Calu3 (cell line): ENCODE measurements around the gene VAX1. TPM values are rescaled to one million over a fixed set of nuclear protein-coding genes. Genes with fewer than 3 reads are reported as not detected.
A peak's percentile ranks its signal among the peaks of the same experiment; 100 is the strongest.
"Not testable (repeated sequence)": the region's sequence is repeated elsewhere in the genome, so short reads cannot be mapped to it uniquely, and the experiment has no call there.

Experiments used
- BruUV-seq: library from RNA; stranded (reverse); fragments of 400-500 nt; replicated peaks from 2 replicates; lab custom pipeline; 2021; lab: Mats Ljungman, UMichigan
- CTCF ChIA-PET: fragments of 300-600 bp; sonication (Branson Sonifier 250); formaldehyde crosslinking; loops from one replicate; lab custom pipeline; 2022; ENCODE audit warnings: antibody characterized with exemption; lab: Charles Lee
- DNase-seq: peaks from one replicate; pipeline ENCODE4 v3.0.0; 2022
- H3K27ac Mint-ChIP-seq: one replicate; pipeline ENCODE4 v1.8.0; 2022; ENCODE audit warnings: mixed read lengths; ENCODE audit not compliant: unreplicated experiment
- H3K27me3 Mint-ChIP-seq: one replicate; pipeline ENCODE4 v1.8.0; 2022; ENCODE audit warnings: mixed read lengths; ENCODE audit not compliant: unreplicated experiment
- H3K36me3 Mint-ChIP-seq: one replicate; pipeline ENCODE4 v1.8.0; 2022; ENCODE audit warnings: mild to moderate bottlenecking, moderate library complexity, mixed read lengths; ENCODE audit not compliant: insufficient read depth, unreplicated experiment
- H3K4me1 Mint-ChIP-seq: one replicate; pipeline ENCODE4 v1.8.0; 2022; ENCODE audit warnings: mild to moderate bottlenecking, low read depth, mixed read lengths; ENCODE audit not compliant: unreplicated experiment
- H3K4me3 Mint-ChIP-seq: one replicate; pipeline ENCODE4 v1.8.0; 2022; ENCODE audit warnings: mild to moderate bottlenecking, low read depth, moderate library complexity, mixed read lengths; ENCODE audit not compliant: unreplicated experiment
- H3K9me3 Mint-ChIP-seq: one replicate; pipeline ENCODE4 v1.8.0; 2022; ENCODE audit warnings: low read depth, mixed read lengths; ENCODE audit not compliant: unreplicated experiment
- intact Hi-C: fragments of 100-400 bp; cut with micrococcal nuclease; formaldehyde crosslinking; loops from one replicate; pipeline ENCODE4 v1.10.0; 2022; ENCODE audit not compliant: unreplicated experiment
- total RNA-seq: library from RNA; stranded (reverse); gene quantifications from 2 replicates; pipeline ENCODE4 v1.2.3, GENCODE V29; 2022
- TF ChIP-seq, protein P1 (sequence below): fragments of 200-600 bp; IDR thresholded peaks from one replicate; pipeline ENCODE4 v1.8.0; 2022; ENCODE audit warnings: antibody characterized with exemption; ENCODE audit not compliant: unreplicated experiment

The VAX1 gene
- total RNA-seq, 1 experiment from 2014 or later = not detected

DNA sequence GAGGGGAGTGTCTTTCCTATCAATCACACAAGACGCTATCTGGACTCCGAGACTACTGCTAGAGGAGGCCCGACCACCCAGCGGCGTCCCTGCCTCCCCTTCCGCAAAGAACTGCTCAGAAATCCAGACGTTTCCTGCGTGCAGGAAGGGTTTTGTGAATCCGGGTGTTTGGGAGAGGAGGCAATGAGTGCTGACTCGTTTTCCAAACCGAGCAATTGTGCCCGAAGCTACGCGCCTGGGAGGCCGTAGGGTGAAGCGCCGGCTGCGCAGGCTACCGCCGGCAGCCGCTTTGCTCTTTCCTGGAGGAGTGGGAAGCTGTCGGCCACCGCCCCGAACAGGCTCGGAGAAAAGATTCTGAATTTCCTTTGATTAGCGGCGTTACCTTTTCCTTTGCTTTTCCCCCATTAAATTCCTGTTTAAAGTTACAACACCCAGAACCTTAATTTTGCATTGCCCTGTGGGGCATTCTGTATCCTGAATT, 5.3 kb downstream of the VAX1 start:
- Mint-ChIP-seq H3K27ac (no peak overlapping the region), H3K27me3 (peaks cover 45% of the 10 kb centered on the region), H3K4me3 (no peak overlapping the region), H3K9me3 (no peaks in the 10 kb centered on the region), H3K4me1 (peaks cover 13% of the 10 kb centered on the region), H3K36me3 (no peaks in the 10 kb centered on the region)
- TF ChIP-seq, protein P1, sequence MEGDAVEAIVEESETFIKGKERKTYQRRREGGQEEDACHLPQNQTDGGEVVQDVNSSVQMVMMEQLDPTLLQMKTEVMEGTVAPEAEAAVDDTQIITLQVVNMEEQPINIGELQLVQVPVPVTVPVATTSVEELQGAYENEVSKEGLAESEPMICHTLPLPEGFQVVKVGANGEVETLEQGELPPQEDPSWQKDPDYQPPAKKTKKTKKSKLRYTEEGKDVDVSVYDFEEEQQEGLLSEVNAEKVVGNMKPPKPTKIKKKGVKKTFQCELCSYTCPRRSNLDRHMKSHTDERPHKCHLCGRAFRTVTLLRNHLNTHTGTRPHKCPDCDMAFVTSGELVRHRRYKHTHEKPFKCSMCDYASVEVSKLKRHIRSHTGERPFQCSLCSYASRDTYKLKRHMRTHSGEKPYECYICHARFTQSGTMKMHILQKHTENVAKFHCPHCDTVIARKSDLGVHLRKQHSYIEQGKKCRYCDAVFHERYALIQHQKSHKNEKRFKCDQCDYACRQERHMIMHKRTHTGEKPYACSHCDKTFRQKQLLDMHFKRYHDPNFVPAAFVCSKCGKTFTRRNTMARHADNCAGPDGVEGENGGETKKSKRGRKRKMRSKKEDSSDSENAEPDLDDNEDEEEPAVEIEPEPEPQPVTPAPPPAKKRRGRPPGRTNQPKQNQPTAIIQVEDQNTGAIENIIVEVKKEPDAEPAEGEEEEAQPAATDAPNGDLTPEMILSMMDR = no peak
- BruUV-seq = no TSS peak
- DNase-seq = no peak
- intact Hi-C loops = no loop called here
- CTCF ChIA-PET = no interaction called here

DNA sequence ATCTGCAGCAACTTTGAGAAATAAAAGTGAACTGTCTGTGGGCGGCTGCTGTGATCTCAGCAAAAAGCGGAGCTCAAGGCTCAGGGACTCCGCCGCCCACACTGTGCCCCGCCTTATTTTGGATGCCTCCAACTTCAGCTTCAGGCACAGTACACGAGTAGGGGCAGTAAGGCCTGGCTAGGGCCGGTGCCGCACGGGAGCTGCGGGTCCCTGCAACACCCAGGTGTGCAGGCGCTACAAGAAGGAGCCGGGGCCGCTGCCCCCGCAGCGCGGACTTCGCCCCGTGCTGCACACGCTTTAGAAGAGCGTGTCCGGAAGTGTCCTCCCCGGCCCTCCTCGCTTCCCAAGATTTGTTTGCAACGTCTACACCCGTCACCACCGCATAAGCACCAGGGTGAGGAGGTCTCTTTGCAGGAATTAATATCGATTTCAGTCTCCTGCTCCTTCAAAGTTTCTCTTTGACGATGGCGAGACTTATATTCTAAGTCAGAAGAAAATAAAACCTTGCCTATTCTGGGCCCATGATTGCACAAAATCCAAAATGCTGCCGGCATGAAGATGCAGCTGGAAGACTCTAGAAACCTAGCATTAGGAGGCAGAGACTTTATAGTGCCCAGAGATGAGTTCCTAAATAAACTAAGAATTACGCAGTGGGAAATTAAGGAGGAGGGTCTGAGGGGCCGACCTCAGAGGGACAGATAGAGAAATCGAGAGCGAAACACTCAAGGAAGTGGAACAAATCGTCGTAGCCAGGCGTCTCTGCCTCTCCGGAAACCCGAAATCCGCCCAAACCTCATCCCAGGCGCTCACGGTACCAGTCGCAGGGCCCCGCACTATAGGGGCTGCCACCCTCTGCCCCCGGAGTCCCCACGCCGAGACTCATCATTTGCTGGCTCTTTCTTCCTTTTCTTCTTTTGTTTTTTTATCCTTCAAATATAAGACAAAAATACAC, 6.4 kb downstream of the VAX1 start:
- H3K4me1 Mint-ChIP-seq = peaks cover 13% of the 10 kb centered on the region
- intact Hi-C loops = no loop called here
- no peaks in the 10 kb centered on the region for H3K9me3 Mint-ChIP-seq
- peaks cover 56% of the 10 kb centered on the region for H3K27me3 Mint-ChIP-seq
- CTCF ChIA-PET = no interaction called here
- no peak overlapping the region for H3K27ac Mint-ChIP-seq
- H3K36me3 Mint-ChIP-seq = no peaks in the 10 kb centered on the region
- no peak for DNase-seq
- peak overlapping the region; percentile 56 for H3K4me3 Mint-ChIP-seq
- BruUV-seq = no TSS peak
- TF ChIP-seq, protein P1 = no peak

DNA sequence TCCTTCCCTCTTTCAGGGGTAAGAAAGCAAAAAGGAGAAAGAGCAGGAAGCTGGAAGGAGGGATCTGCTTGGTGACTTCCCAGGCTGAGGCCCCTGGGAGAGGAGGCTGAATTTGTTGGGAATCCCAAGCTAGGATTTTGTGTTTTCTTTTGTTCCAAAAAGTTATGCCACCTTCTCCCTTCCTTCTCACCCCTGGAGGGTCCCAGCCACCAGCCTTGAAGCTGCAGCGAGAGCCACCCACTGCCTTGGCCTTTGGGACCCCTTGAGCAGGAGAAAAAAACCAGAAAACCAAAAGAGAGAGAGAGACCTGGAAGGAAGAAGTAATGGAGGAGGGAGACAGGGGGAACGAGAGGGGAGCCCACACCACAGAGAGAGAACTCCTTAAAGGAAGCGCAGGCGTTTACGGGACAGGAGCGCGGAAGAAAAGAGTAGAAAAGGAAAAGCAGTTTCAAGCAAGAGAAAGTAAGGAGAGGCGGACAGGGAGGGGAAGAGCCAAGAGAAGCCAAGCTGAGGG, 7.2 kb downstream of the VAX1 start:
- Mint-ChIP-seq H3K4me3 (peak overlapping the region; percentile 56), H3K9me3 (no peaks in the 10 kb centered on the region), H3K36me3 (no peaks in the 10 kb centered on the region), H3K4me1 (peaks cover 13% of the 10 kb centered on the region), H3K27ac (no peak overlapping the region), H3K27me3 (peaks cover 63% of the 10 kb centered on the region)
- CTCF ChIA-PET = no interaction called here
- no peak for DNase-seq
- no TSS peak for BruUV-seq
- intact Hi-C loops = no loop called here
- TF ChIP-seq, protein P1 = no peak

DNA sequence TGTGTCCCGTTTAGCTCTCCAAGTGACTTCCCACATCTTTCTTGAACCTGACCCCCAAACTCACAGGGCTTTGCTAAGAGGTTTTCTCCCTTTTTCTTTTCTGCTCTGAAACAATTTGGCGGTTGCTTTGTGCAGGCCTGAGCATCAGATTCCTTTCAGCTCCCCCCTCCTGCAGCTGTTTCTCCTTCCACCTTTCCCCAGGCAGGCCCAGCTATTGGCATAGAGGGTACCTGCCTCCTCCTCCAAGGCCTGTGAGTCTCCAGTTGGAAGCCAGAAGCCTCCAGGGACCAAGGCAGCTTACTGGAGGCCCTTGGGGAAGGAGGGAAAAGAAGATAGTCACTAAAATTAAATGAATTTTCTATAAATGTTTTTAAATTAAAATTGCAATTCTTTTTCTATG, 7.7 kb downstream of the VAX1 start:
- peaks cover 13% of the 10 kb centered on the region for H3K4me1 Mint-ChIP-seq
- peaks cover 69% of the 10 kb centered on the region for H3K27me3 Mint-ChIP-seq
- CTCF ChIA-PET = no interaction called here
- TF ChIP-seq, protein P1 = no peak
- no peak overlapping the region for H3K27ac Mint-ChIP-seq
- intact Hi-C loops = no loop called here
- no peak for DNase-seq
- BruUV-seq = no TSS peak
- H3K4me3 Mint-ChIP-seq = no peak overlapping the region
- H3K36me3 Mint-ChIP-seq = no peaks in the 10 kb centered on the region
- H3K9me3 Mint-ChIP-seq = no peaks in the 10 kb centered on the region

DNA sequence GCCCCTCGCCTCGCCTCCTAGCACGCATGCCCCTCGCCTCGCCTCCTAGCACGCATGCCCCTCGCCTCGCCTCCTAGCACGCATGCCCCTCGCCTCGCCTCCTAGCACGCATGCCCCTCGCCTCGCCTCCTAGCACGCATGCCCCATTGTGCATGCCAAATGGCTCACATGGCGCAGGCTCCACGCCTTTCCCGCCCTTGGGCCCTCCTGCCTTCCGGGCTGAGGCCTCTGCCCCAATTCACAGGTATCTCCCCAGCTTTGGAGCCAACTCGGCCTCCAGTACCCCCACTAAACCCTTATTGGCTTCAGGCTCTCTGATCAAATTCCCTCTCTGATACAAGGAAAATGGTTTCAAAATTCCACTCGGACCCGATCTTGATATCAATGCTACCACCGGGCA, 11.4 kb downstream of the VAX1 start:
- H3K4me3 Mint-ChIP-seq, intact Hi-C loops, DNase-seq, H3K36me3 Mint-ChIP-seq, H3K9me3 Mint-ChIP-seq, CTCF ChIA-PET, H3K27ac Mint-ChIP-seq, BruUV-seq: not testable (repeated sequence)
- Mint-ChIP-seq H3K27me3 (peaks cover 59% of the 10 kb centered on the region), H3K4me1 (peaks cover 11% of the 10 kb centered on the region)
